GM08714 (cell line): Measurements from ENCODE around the gene RNASE1.

Experiments
- H3K4me3 ChIP-seq: fragments of 200-500 bp; sonication (Bioruptor generic); 2 replicates; pipeline ENCODE4 v1.5.1; 2014; ENCODE audit warnings: mild to moderate bottlenecking, low read length, inconsistent platforms
- ZNF274 ChIP-seq: IDR thresholded peaks from 2 replicates; pipeline ENCODE4 v1.6.1; 2012; ENCODE audit warnings: mild to moderate bottlenecking, low read depth, low read length

Gene RNASE1

GRCh38 chr14:20798318-20798717 lies 4.3 kb downstream of the RNASE1 start:
- no peak for TF ChIP-seq ZNF274
- H3K4me3 ChIP-seq = no peak overlapping the region

- no peak overlapping the region for H3K4me3 ChIP-seq
- no peak for TF ChIP-seq ZNF274
These were observed 5.5 kb downstream of the RNASE1 start for GRCh38 chr14:20797164-20797563.

- no peak overlapping the region for H3K4me3 ChIP-seq
These were observed 7.8 kb downstream of the RNASE1 start for GRCh38 chr14:20794644-20795369.

GRCh38 chr14:20792556-20792955 lies 10.1 kb downstream of the RNASE1 start:
- TF ChIP-seq ZNF274 = no peak
- H3K4me3 ChIP-seq = no peak overlapping the region

More at GRCh38 chr14:20794644-20795369, 7.8 kb downstream of the RNASE1 start:
- no peak for TF ChIP-seq ZNF274

- H3K4me3 ChIP-seq = no peak overlapping the region
- no peak for TF ChIP-seq ZNF274
These were observed 11.0 kb downstream of the RNASE1 start for GRCh38 chr14:20791597-20791996.

- TF ChIP-seq ZNF274 = no peak
- H3K4me3 ChIP-seq = no peak overlapping the region
These were observed 11.5 kb downstream of the RNASE1 start for GRCh38 chr14:20791187-20791586.

GRCh38 chr14:20790464-20791116 lies 12.1 kb downstream of the RNASE1 start:
- TF ChIP-seq ZNF274 = no peak
- H3K4me3 ChIP-seq = no peak overlapping the region

- no peak for TF ChIP-seq ZNF274
- no peak overlapping the region for H3K4me3 ChIP-seq
These were observed 13.3 kb downstream of the RNASE1 start for GRCh38 chr14:20789230-20789813.

GRCh38 chr14:20787025-20787424 lies 15.6 kb downstream of the RNASE1 start:
- no peak overlapping the region for H3K4me3 ChIP-seq
- no peak for TF ChIP-seq ZNF274

GRCh38 chr14:20782280-20782890 lies 20.3 kb downstream of the RNASE1 start:
- H3K4me3 ChIP-seq = peak overlapping the region; percentile 94; the same call in 1 of the 2 replicates
- TF ChIP-seq ZNF274 = no peak

- peak overlapping the region; percentile 94 for H3K4me3 ChIP-seq
- TF ChIP-seq ZNF274 = no peak
These were observed 20.8 kb downstream of the RNASE1 start for GRCh38 chr14:20781803-20782202.

GRCh38 chr14:20775901-20776300 lies 26.7 kb downstream of the RNASE1 start:
- H3K4me3 ChIP-seq = no peak overlapping the region

GRCh38 chr14:20775043-20775442 lies 27.6 kb downstream of the RNASE1 start:
- no peak for TF ChIP-seq ZNF274
- no peak overlapping the region for H3K4me3 ChIP-seq

More at GRCh38 chr14:20775901-20776300, 26.7 kb downstream of the RNASE1 start:
- TF ChIP-seq ZNF274 = no peak

- TF ChIP-seq ZNF274 = no peak
- no peak overlapping the region for H3K4me3 ChIP-seq
These were observed 28.3 kb downstream of the RNASE1 start for GRCh38 chr14:20774258-20774824.

GRCh38 chr14:20772650-20773049 lies 30.0 kb downstream of the RNASE1 start:
- TF ChIP-seq ZNF274 = no peak
- no peak overlapping the region for H3K4me3 ChIP-seq
